GM23248 (cell line): ENCODE measurements around the gene KAT2B. TPM values are rescaled to one million over a fixed set of nuclear protein-coding genes. Genes with fewer than 3 reads are reported as not detected.

Source experiments
- DNase-seq: peaks from one replicate; pipeline ENCODE4 v3.0.0-alpha.2; 2015
- H2AFZ ChIP-seq: fragments of 200-600 bp; sonication (generic); 2 replicates; pipeline ENCODE4 v1.6.1; 2016; ENCODE audit warnings: antibody characterized with exemption
- H3F3A ChIP-seq: fragments of 200-600 bp; sonication (generic); 2 replicates; pipeline ENCODE4 v1.6.1; 2016; ENCODE audit warnings: mild to moderate bottlenecking, antibody characterized with exemption, mixed run types; ENCODE audit not compliant: insufficient read depth
- H3K27ac ChIP-seq: fragments of 200-600 bp; sonication (generic); 2 replicates; pipeline ENCODE4 v1.5.1; 2016; ENCODE audit warnings: mild to moderate bottlenecking
- H3K27me3 ChIP-seq: fragments of 200-600 bp; sonication (generic); replicated peaks from 2 replicates; pipeline ENCODE4 v1.6.1; 2016; ENCODE audit warnings: mild to moderate bottlenecking; ENCODE audit not compliant: insufficient read depth
- H3K36me3 ChIP-seq: fragments of 200-600 bp; sonication (generic); 2 replicates; pipeline ENCODE4 v1.6.1; 2016; ENCODE audit warnings: low read depth, mild to moderate bottlenecking
- H3K4me1 ChIP-seq: fragments of 200-600 bp; sonication (generic); 2 replicates; pipeline ENCODE4 v1.6.1; 2016; ENCODE audit warnings: mild to moderate bottlenecking; ENCODE audit not compliant: insufficient read depth
- H3K4me2 ChIP-seq: fragments of 200-600 bp; sonication (generic); one replicate; pipeline ENCODE4 v1.6.1; 2016; ENCODE audit warnings: mild to moderate bottlenecking; ENCODE audit not compliant: unreplicated experiment
- H3K4me3 ChIP-seq: fragments of 200-600 bp; sonication (generic); 2 replicates; pipeline ENCODE4 v1.5.1; 2016; ENCODE audit warnings: mild to moderate bottlenecking
- H3K79me2 ChIP-seq: fragments of 200-600 bp; sonication (generic); 2 replicates; pipeline ENCODE4 v1.6.1; 2016; ENCODE audit warnings: mild to moderate bottlenecking; ENCODE audit not compliant: insufficient read depth
- H3K9ac ChIP-seq: fragments of 200-600 bp; sonication (generic); 2 replicates; pipeline ENCODE4 v1.6.1; 2016; ENCODE audit warnings: mild to moderate bottlenecking
- H3K9me2 ChIP-seq: fragments of 200-600 bp; sonication (generic); 2 replicates; pipeline ENCODE4 v1.6.1; 2016; ENCODE audit warnings: mixed run types, mild to moderate bottlenecking, moderate library complexity; ENCODE audit not compliant: insufficient read depth
- H3K9me3 ChIP-seq: fragments of 200-600 bp; sonication (generic); one replicate; pipeline ENCODE4 v1.6.1; 2017; ENCODE audit warnings: low read depth
- H4K20me1 ChIP-seq: fragments of 200-600 bp; sonication (generic); 2 replicates; pipeline ENCODE4 v1.6.0; 2016; ENCODE audit not compliant: insufficient read depth
- EZH2 ChIP-seq: fragments of 200-600 bp; sonication (generic); IDR thresholded peaks from 2 replicates; pipeline ENCODE4 v1.6.1; 2018; ENCODE audit warnings: antibody characterized with exemption, mild to moderate bottlenecking; ENCODE audit not compliant: insufficient read depth, poor library complexity, severe bottlenecking
- EZH2phosphoT487 ChIP-seq: fragments of 200-600 bp; sonication (generic); IDR thresholded peaks from 2 replicates; pipeline ENCODE4 v1.6.1; 2018; ENCODE audit warnings: antibody characterized with exemption, moderate library complexity, mild to moderate bottlenecking, low read depth; ENCODE audit not compliant: insufficient read depth
- WGBS, 2 experiments: methylation state at CpG; one replicate each; pipeline ENCODE4 v1.1.6; 2015 to 2017; ENCODE audit warnings: low lambda C conversion rate in 2 of 2, low coverage in 1 of 2; ENCODE audit errors: missing lambda C conversion rate in 2 of 2; 5-methylcytosine and 5-hydroxymethylcytosine counted together
- in situ Hi-C: fragments of 300-500 bp; cut with MboI; formaldehyde crosslinking; loops from 2 replicates; pipeline ENCODE4 v1.15.0; 2020
- polyA plus RNA-seq: library from polyadenylated mRNA; unstranded; fragments of >200 nt; fragmentation: Nextera tagmentation; extraction: Ambion mirVana; gene quantifications from 2 replicates; pipeline ENCODE4 v1.2.1, GENCODE V29; 2016
- total RNA-seq: library from RNA; depleted of rRNA; stranded (reverse); fragments of >200 nt; shearing (Covaris generic); gene quantifications from 2 replicates; pipeline ENCODE4 v1.2.3, GENCODE V29; 2014

Gene KAT2B
- total and polyA plus RNA-seq, 2 experiments from 2014 or later = 1.5 to 13.5 TPM

GRCh38 chr3:20125897-20126296 is 85.7 kb downstream of the KAT2B start:
- no peaks in the 10 kb centered on the region for H3K9me3 ChIP-seq
- H3K27ac ChIP-seq = no peak overlapping the region
- 0 out of 2 replicates have a peak overlapping the region, but pooled peaks have one; percentile 9 for H3K9ac ChIP-seq
- H3K36me3 ChIP-seq = no peaks in the 10 kb centered on the region
- no peaks in the 10 kb centered on the region for H3K27me3 ChIP-seq
- H2AFZ ChIP-seq = peak overlapping the region; percentile 52
- H3K4me3 ChIP-seq = peak overlapping the region; percentile 46
- no peaks in the 10 kb centered on the region for H3F3A ChIP-seq
- in situ Hi-C loops = no loop called here
- no peaks in the 10 kb centered on the region for H4K20me1 ChIP-seq
- peak; percentile 25 for DNase-seq
- H3K4me1 ChIP-seq = 0 out of 2 replicates have a peak, but pooled peaks cover 5% of the 10 kb centered on the region
- peak overlapping the region; percentile 74 for H3K4me2 ChIP-seq
- TF ChIP-seq EZH2phosphoT487 = no peak
- no peak for TF ChIP-seq EZH2
- H3K79me2 ChIP-seq = no peaks in the 10 kb centered on the region
- WGBS, 2 experiments = 14 to 17% methylated on average over 10 of the region's 10 CpGs
- H3K9me2 ChIP-seq = no peaks in the 10 kb centered on the region

- 98 to 100% methylated on average over 2 of the region's 2 CpGs for WGBS, 2 experiments
- H3F3A ChIP-seq = no peaks in the 10 kb centered on the region
Observed at GRCh38 chr3:20128358-20128757, 88.1 kb downstream of the KAT2B start.

GRCh38 chr3:20130106-20130505 is 89.9 kb downstream of the KAT2B start:
- Histone ChIP-seq H3K4me1 (0 out of 2 replicates have a peak, but pooled peaks cover 5% of the 10 kb centered on the region), H3K4me2 (no peak overlapping the region), H3K9me2 (no peaks in the 10 kb centered on the region), H4K20me1 (no peaks in the 10 kb centered on the region), H3K27ac (no peak overlapping the region), H3K4me3 (no peak overlapping the region), H3K9me3 (no peaks in the 10 kb centered on the region), H2AFZ (no peak overlapping the region), H3F3A (no peaks in the 10 kb centered on the region), H3K9ac (no peak overlapping the region), H3K79me2 (no peaks in the 10 kb centered on the region), H3K27me3 (no peaks in the 10 kb centered on the region), H3K36me3 (no peaks in the 10 kb centered on the region)
- in situ Hi-C loops = no loop called here
- TF ChIP-seq EZH2phosphoT487 (no peak), EZH2 (no peak)
- 78 to 92% methylated on average over 7 of the region's 7 CpGs for WGBS, 2 experiments
- DNase-seq = no peak

More at GRCh38 chr3:20128358-20128757, 88.1 kb downstream of the KAT2B start:
- H3K79me2 ChIP-seq = no peaks in the 10 kb centered on the region
- no peak for DNase-seq
- H3K36me3 ChIP-seq = no peaks in the 10 kb centered on the region
- H3K4me1 ChIP-seq = 0 out of 2 replicates have a peak, but pooled peaks cover 5% of the 10 kb centered on the region
- H2AFZ ChIP-seq = no peak overlapping the region
- no peak overlapping the region for H3K4me3 ChIP-seq
- H3K27ac ChIP-seq = no peak overlapping the region
- H3K9me2 ChIP-seq = no peaks in the 10 kb centered on the region
- no peak overlapping the region for H3K9ac ChIP-seq
- no peak for TF ChIP-seq EZH2phosphoT487
- no peak for TF ChIP-seq EZH2
- H3K4me2 ChIP-seq = no peak overlapping the region
- H3K9me3 ChIP-seq = no peaks in the 10 kb centered on the region
- no peaks in the 10 kb centered on the region for H3K27me3 ChIP-seq
- in situ Hi-C loops = no loop called here
- no peaks in the 10 kb centered on the region for H4K20me1 ChIP-seq

DNA sequence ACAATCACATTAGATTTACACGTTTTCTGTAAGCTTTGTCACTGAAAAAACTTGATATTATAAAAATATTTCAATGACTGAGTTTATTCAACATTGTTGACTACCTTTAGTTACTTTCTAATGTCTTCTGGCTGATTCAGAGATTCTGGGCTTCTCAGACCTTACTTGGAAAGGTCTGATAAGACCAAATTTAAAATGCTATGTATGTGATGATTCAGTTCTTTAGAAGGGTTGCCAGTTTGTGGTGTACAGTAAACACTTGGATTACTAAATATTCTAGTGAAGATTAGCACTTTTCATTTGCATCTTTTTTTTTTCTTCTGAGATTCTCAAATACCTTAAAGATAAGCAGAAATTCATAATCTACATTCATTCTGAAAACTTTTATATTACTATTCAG is 96.0 kb downstream of the KAT2B start:
- H3K79me2 ChIP-seq = no peaks in the 10 kb centered on the region
- H3K9ac ChIP-seq = no peak overlapping the region
- H3K27me3 ChIP-seq = no peaks in the 10 kb centered on the region
- H3K36me3 ChIP-seq = no peaks in the 10 kb centered on the region
- no peak overlapping the region for H3K27ac ChIP-seq
- H3K9me3 ChIP-seq = no peaks in the 10 kb centered on the region
- no peaks in the 10 kb centered on the region for H3K4me1 ChIP-seq
- H4K20me1 ChIP-seq = no peaks in the 10 kb centered on the region
- TF ChIP-seq EZH2phosphoT487 = no peak
- no peak for TF ChIP-seq EZH2
- 49 to 67% methylated on average over 1 of the region's 1 CpG for WGBS, 2 experiments
- peak; percentile 19 for DNase-seq
- H3K9me2 ChIP-seq = no peaks in the 10 kb centered on the region
- in situ Hi-C loops = no loop called here
- H3K4me3 ChIP-seq = no peak overlapping the region
- no peak overlapping the region for H3K4me2 ChIP-seq
- H3F3A ChIP-seq = no peaks in the 10 kb centered on the region
- no peak overlapping the region for H2AFZ ChIP-seq

GRCh38 chr3:20137647-20138046 is 97.4 kb downstream of the KAT2B start:
- TF ChIP-seq EZH2 (no peak), EZH2phosphoT487 (no peak)
- Histone ChIP-seq H3K27ac (no peak overlapping the region), H3K79me2 (no peaks in the 10 kb centered on the region), H3K4me1 (no peaks in the 10 kb centered on the region), H3K9me2 (no peaks in the 10 kb centered on the region), H3K9me3 (no peaks in the 10 kb centered on the region), H3F3A (no peaks in the 10 kb centered on the region), H3K9ac (no peak overlapping the region), H3K36me3 (no peaks in the 10 kb centered on the region), H3K4me3 (no peak overlapping the region), H3K4me2 (no peak overlapping the region), H4K20me1 (no peaks in the 10 kb centered on the region), H2AFZ (no peak overlapping the region), H3K27me3 (no peaks in the 10 kb centered on the region)
- in situ Hi-C loops = no loop called here
- no peak for DNase-seq
- WGBS, 2 experiments = 86 to 88% methylated on average over 4 of the region's 4 CpGs
